Neural progenitor cell (in vitro differentiated cells): Measurements from ENCODE around the gene AFG1L. TPM values are rescaled to one million over a fixed set of nuclear protein-coding genes. Genes with fewer than 3 reads are reported as not detected.
"Not testable (repeated sequence)": the region's sequence is repeated elsewhere in the genome, so short reads cannot be mapped to it uniquely, and the experiment has no call there.

Experiments
- DNase-seq: peaks from one replicate; pipeline ENCODE4 v3.0.0-alpha.2; 2016; ENCODE audit warnings: low spot score
- H2AFZ ChIP-seq: fragments of 200-600 bp; sonication (generic); replicated peaks from 2 replicates; pipeline ENCODE4 v1.6.1; 2016; ENCODE audit warnings: antibody characterized with exemption
- H3F3A ChIP-seq: fragments of 200-600 bp; sonication (generic); 2 replicates; pipeline ENCODE4 v1.6.1; 2016; ENCODE audit warnings: antibody characterized with exemption, low read depth
- H3K27ac ChIP-seq: fragments of 200-600 bp; sonication (generic); 2 replicates; pipeline ENCODE4 v1.5.1; 2016; ENCODE audit warnings: mild to moderate bottlenecking
- H3K27me3 ChIP-seq: fragments of 200-600 bp; sonication (generic); 2 replicates; pipeline ENCODE4 v1.6.1; 2016; ENCODE audit warnings: mild to moderate bottlenecking, moderate library complexity
- H3K36me3 ChIP-seq: fragments of 200-600 bp; sonication (generic); 2 replicates; pipeline ENCODE4 v1.5.1; 2016
- H3K4me1 ChIP-seq: fragments of 200-600 bp; sonication (generic); 2 replicates; pipeline ENCODE4 v1.6.1; 2016; ENCODE audit warnings: mixed run types
- H3K4me2 ChIP-seq: fragments of 200-600 bp; sonication (generic); 2 replicates; pipeline ENCODE4 v1.6.1; 2016
- H3K4me3 ChIP-seq: fragments of 200-600 bp; sonication (generic); 2 replicates; pipeline ENCODE4 v1.5.1; 2016
- H3K79me2 ChIP-seq: fragments of 200-600 bp; sonication (generic); 2 replicates; pipeline ENCODE4 v1.6.1; 2016; ENCODE audit warnings: low read depth
- H3K9ac ChIP-seq: fragments of 200-600 bp; sonication (generic); 2 replicates; pipeline ENCODE4 v1.6.1; 2016
- H3K9me3 ChIP-seq: fragments of 200-600 bp; sonication (generic); 2 replicates; pipeline ENCODE4 v1.5.1; 2016; ENCODE audit warnings: low read depth
- H4K20me1 ChIP-seq: fragments of 200-600 bp; sonication (generic); 2 replicates; pipeline ENCODE4 v1.6.1; 2016; ENCODE audit warnings: low read depth
- H3K27ac Mint-ChIP-seq: 3 replicates; pipeline ENCODE4 v1.8.0; 2021; ENCODE audit warnings: mixed read lengths
- H3K27me3 Mint-ChIP-seq: 2 replicates; pipeline ENCODE4 v1.8.0; 2022; ENCODE audit warnings: low read depth, mild to moderate bottlenecking, inconsistent platforms, moderate library complexity, mixed read lengths; ENCODE audit not compliant: insufficient read depth
- H3K36me3 Mint-ChIP-seq: 3 replicates; pipeline ENCODE4 v1.8.0; 2021; ENCODE audit warnings: mixed read lengths
- H3K4me1 Mint-ChIP-seq: 3 replicates; pipeline ENCODE4 v1.8.0; 2021; ENCODE audit warnings: mixed read lengths
- H3K4me3 Mint-ChIP-seq: 3 replicates; pipeline ENCODE4 v1.8.0; 2021; ENCODE audit warnings: mild to moderate bottlenecking, moderate library complexity, mixed read lengths
- H3K9me3 Mint-ChIP-seq: 3 replicates; pipeline ENCODE4 v1.8.0; 2020; ENCODE audit warnings: mixed read lengths
- EZH2 ChIP-seq: fragments of 200-600 bp; sonication (generic); IDR thresholded peaks from 2 replicates; pipeline ENCODE4 v1.6.1; 2017; ENCODE audit warnings: antibody characterized with exemption, mild to moderate bottlenecking, moderate library complexity
- EZH2phosphoT487 ChIP-seq: fragments of 200-600 bp; sonication (generic); IDR thresholded peaks from 2 replicates; pipeline ENCODE4 v1.6.1; 2017; ENCODE audit warnings: antibody characterized with exemption
- total RNA-seq: library from RNA; depleted of rRNA; stranded (reverse); fragments of >200 nt; gene quantifications from 2 replicates; pipeline ENCODE4 v1.2.3, GENCODE V29; 2015; ENCODE audit warnings: low replicate concordance
- TF ChIP-seq, protein P1 (sequence below): fragments of 200-600 bp; sonication (generic); IDR thresholded peaks from 2 replicates; pipeline ENCODE4 v1.5.1; 2017; ENCODE audit warnings: antibody characterized with exemption, mild to moderate bottlenecking

The AFG1L gene
- total RNA-seq, 1 donor from 2014 or later = 8.3 TPM

DNA sequence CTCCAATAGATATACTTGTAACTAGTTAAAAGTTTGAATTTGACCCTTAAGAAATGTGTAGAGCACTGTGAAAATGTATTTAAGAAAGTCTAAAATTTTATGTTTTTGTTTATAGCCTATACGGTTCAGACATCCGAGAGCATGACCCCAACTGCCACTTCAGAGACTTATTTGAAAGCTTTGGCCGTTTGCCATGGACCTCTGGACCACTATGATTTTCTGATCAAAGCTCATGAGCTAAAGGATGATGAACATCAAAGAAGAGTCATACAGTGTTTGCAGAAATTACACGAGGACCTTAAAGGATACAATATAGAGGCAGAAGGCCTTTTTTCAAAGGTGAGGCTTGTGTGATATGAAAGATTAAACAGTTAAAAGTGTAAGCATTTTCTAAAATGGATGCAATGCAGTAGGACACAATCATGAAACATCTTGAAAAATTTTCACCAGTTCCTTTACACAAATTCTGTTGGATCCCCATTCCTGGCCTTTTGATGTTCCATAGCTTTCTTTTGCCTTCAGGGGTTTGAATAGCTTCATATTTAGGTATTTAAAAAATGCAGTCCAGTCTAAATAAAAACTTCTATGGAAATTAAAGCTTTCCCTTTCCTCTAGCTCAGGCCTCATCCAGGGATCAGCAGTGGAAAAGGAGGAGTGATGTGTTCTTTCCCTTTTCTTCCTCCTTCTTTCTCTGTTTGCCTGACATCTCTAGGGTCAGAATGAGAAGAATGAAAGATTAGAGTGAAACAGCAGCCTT, 29.0 kb downstream of the AFG1L start:
- Histone ChIP-seq H4K20me1 (no peaks in the 10 kb centered on the region), H3K27me3 (no peaks in the 10 kb centered on the region), H3K9ac (no peak overlapping the region), H3K9me3 (no peaks in the 10 kb centered on the region), H3F3A (no peaks in the 10 kb centered on the region), H3K4me1 (no peaks in the 10 kb centered on the region), H3K4me3 (no peak overlapping the region), H3K36me3 (no peaks in the 10 kb centered on the region), H3K79me2 (no peaks in the 10 kb centered on the region), H3K4me2 (no peak overlapping the region), H3K27ac (no peak overlapping the region), H2AFZ (no peak overlapping the region)
- no peak for DNase-seq
- Mint-ChIP-seq H3K27ac (no peak overlapping the region), H3K9me3 (peaks cover 2% of the 10 kb centered on the region), H3K4me3 (no peak overlapping the region), H3K27me3 (no peaks in the 10 kb centered on the region), H3K4me1 (no peaks in the 10 kb centered on the region), H3K36me3 (peaks cover 18% of the 10 kb centered on the region)
- TF ChIP-seq EZH2phosphoT487 (no peak), EZH2 (no peak)
- TF ChIP-seq, protein P1, sequence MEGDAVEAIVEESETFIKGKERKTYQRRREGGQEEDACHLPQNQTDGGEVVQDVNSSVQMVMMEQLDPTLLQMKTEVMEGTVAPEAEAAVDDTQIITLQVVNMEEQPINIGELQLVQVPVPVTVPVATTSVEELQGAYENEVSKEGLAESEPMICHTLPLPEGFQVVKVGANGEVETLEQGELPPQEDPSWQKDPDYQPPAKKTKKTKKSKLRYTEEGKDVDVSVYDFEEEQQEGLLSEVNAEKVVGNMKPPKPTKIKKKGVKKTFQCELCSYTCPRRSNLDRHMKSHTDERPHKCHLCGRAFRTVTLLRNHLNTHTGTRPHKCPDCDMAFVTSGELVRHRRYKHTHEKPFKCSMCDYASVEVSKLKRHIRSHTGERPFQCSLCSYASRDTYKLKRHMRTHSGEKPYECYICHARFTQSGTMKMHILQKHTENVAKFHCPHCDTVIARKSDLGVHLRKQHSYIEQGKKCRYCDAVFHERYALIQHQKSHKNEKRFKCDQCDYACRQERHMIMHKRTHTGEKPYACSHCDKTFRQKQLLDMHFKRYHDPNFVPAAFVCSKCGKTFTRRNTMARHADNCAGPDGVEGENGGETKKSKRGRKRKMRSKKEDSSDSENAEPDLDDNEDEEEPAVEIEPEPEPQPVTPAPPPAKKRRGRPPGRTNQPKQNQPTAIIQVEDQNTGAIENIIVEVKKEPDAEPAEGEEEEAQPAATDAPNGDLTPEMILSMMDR = no peak

DNA sequence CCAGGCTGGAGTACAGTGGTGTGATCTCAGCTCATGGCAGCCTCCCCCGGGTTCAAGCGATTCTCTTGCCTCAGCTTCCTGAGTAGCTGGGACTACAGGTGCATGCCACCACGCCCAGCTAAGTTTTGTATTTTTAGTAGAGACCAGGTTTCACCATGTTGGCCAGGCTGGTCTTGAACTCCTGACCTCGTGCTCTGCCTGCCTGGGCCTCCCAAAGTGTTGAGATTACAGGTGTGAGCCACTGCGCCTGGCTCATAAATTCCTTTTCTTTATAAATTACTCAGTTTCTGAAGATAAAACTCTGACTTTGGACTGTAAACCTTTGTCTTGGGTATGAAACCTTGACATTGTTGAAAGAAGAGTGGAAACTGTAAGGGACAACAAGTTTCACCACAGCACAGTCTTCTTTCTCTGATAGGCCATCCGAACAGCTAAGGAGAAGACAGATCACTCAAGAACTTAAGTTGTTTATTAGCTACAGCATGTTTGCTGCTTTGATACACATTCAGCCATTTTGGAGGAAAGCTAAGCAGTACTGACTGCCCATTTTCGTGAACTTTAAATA, 35.4 kb downstream of the AFG1L start:
- H3K4me3 Mint-ChIP-seq, H3K4me1 Mint-ChIP-seq, DNase-seq, H3K36me3 ChIP-seq, H3F3A ChIP-seq, H4K20me1 ChIP-seq, H3K4me2 ChIP-seq, H2AFZ ChIP-seq, H3K79me2 ChIP-seq, H3K27ac Mint-ChIP-seq, H3K9me3 ChIP-seq, H3K27me3 ChIP-seq, H3K27ac ChIP-seq, H3K9ac ChIP-seq, H3K9me3 Mint-ChIP-seq, H3K4me3 ChIP-seq, H3K4me1 ChIP-seq, H3K27me3 Mint-ChIP-seq: not testable (repeated sequence)
- peaks cover 15% of the 10 kb centered on the region for H3K36me3 Mint-ChIP-seq

DNA sequence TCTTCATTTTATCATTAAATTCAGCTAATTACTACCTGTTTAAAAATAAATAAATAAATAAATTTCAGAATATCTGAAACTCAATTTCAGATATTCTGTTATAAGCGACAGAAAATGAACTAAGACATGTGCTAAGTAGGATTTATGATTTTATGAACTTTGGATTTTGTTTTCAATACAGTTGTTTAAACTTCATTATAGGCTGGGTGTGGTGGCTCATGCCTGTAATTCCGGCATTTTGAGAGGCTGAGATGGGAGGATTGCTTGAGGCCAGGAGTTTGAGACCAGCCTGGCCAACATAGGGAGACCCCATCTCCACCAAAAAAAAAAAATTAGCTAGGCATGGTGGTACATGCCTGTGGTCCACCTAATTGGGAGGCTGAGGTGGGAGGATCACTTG, 36.0 kb downstream of the AFG1L start:
- Mint-ChIP-seq H3K36me3 (peaks cover 15% of the 10 kb centered on the region), H3K4me1 (peaks cover 3% of the 10 kb centered on the region), H3K4me3 (no peak overlapping the region), H3K9me3 (peaks cover 2% of the 10 kb centered on the region), H3K27me3 (no peaks in the 10 kb centered on the region), H3K27ac (no peak overlapping the region)
- no peaks in the 10 kb centered on the region for H4K20me1 ChIP-seq
- TF ChIP-seq EZH2 (no peak), EZH2phosphoT487 (no peak)
- TF ChIP-seq, protein P1 = no peak
- H2AFZ ChIP-seq = no peak overlapping the region
- H3K27me3 ChIP-seq = no peaks in the 10 kb centered on the region
- H3K9me3 ChIP-seq = no peaks in the 10 kb centered on the region
- no peaks in the 10 kb centered on the region for H3K4me1 ChIP-seq
- DNase-seq = no peak
- H3K4me3 ChIP-seq = no peak overlapping the region
- no peak overlapping the region for H3K27ac ChIP-seq
- H3F3A ChIP-seq = no peaks in the 10 kb centered on the region
- H3K36me3 ChIP-seq = no peaks in the 10 kb centered on the region
- H3K4me2 ChIP-seq = no peak overlapping the region
- H3K79me2 ChIP-seq = no peaks in the 10 kb centered on the region
- H3K9ac ChIP-seq = no peak overlapping the region

DNA sequence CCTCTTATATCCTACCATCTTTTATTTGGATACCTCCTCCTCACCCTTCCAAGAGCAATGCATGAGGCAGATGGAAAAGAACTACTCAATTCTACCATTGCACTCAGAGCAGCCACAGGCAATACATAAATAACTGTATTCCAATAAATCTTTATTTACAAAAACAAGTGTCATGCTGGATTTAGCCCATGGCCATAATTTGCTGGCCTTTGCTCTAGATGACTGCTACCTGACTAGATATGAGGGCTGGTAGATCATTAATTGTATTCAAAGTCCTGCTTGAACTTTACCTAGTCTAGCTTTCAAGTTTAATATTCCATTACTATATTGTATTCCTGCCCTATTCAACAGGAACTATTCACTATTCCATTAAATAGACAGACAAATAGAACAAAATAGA, 37.1 kb downstream of the AFG1L start:
- Mint-ChIP-seq H3K4me3 (no peak overlapping the region), H3K4me1 (peaks cover 3% of the 10 kb centered on the region), H3K9me3 (peaks cover 2% of the 10 kb centered on the region), H3K27ac (no peak overlapping the region), H3K27me3 (no peaks in the 10 kb centered on the region), H3K36me3 (peaks cover 10% of the 10 kb centered on the region)
- Histone ChIP-seq H3K79me2 (no peaks in the 10 kb centered on the region), H3K9me3 (no peaks in the 10 kb centered on the region), H3K36me3 (no peaks in the 10 kb centered on the region), H3K4me1 (no peaks in the 10 kb centered on the region), H3F3A (no peaks in the 10 kb centered on the region), H3K4me3 (no peak overlapping the region), H2AFZ (no peak overlapping the region), H3K27ac (no peak overlapping the region), H3K27me3 (no peaks in the 10 kb centered on the region), H3K4me2 (no peak overlapping the region), H4K20me1 (no peaks in the 10 kb centered on the region), H3K9ac (no peak overlapping the region)
- TF ChIP-seq, protein P1 = no peak
- TF ChIP-seq EZH2phosphoT487 (no peak), EZH2 (no peak)
- DNase-seq = no peak
